Sigmoid colon (tissue), 7 donors: ENCODE results near the gene AP1G1. TPM values are rescaled to one million over a fixed set of nuclear protein-coding genes. Genes with fewer than 3 reads are reported as not detected.
"Not testable (repeated sequence)": the region's sequence is repeated elsewhere in the genome, so short reads cannot be mapped to it uniquely, and the experiment has no call there.

ENCODE experiments used
- DNase-seq: peaks from one replicate; pipeline ENCODE4 v3.0.0-alpha.2; 2019
- H3K27ac ChIP-seq, 4 donors: fragments of 200-600 bp; sonication (generic); one replicate each; pipeline ENCODE4 v1.5.1; 2016 to 2019; ENCODE audit warnings: mild to moderate bottlenecking in 1 of 4
- H3K27me3 ChIP-seq, 3 donors: fragments of 200-600 bp; sonication (generic); one replicate each; pipeline ENCODE4 v1.5.1; 2019; ENCODE audit warnings: mild to moderate bottlenecking in 1 of 3
- H3K36me3 ChIP-seq, 4 donors: fragments of 200-600 bp; sonication (generic); one replicate each; pipeline ENCODE4 v1.5.1; 2016 to 2019
- H3K4me1 ChIP-seq, 4 donors: fragments of 200-600 bp; sonication (generic); one replicate each; pipeline ENCODE4 v1.5.1; 2017 to 2019
- H3K4me3 ChIP-seq, 4 donors: fragments of 200-600 bp; sonication (generic); one replicate each; pipeline ENCODE4 v1.5.1; 2017 to 2019; ENCODE audit warnings: mild to moderate bottlenecking in 2 of 4, moderate library complexity in 1 of 4
- H3K9me3 ChIP-seq, 4 donors: fragments of 200-600 bp in 3 of 4; sonication (generic) in 3 of 4; one replicate each; pipeline versions ENCODE4 v1.5.1 to v1.6.1; 2013 to 2019
- CTCF ChIP-seq, 4 experiments: fragments of 450-650 bp in 3 of 4; fragments of 200-600 bp in 1 of 4; IDR thresholded peaks; one replicate each; pipeline ENCODE4 v1.5.1; 2016 to 2019; ENCODE audit warnings: antibody characterized with exemption in 4 of 4, mild to moderate bottlenecking in 3 of 4, moderate library complexity in 2 of 4
- EP300 ChIP-seq, 4 donors: sonication (generic); formaldehyde crosslinking; IDR thresholded peaks; one replicate each; pipeline ENCODE4 v1.6.1; 2017; ENCODE audit warnings: antibody characterized with exemption in 4 of 4
- POLR2A ChIP-seq, 2 donors: fragments of 450-650 bp; IDR thresholded peaks; one replicate each; pipeline ENCODE4 v1.6.1; 2016; ENCODE audit warnings: antibody characterized with exemption in 2 of 2, mild to moderate bottlenecking in 2 of 2, moderate library complexity in 2 of 2
- POLR2AphosphoS5 ChIP-seq, 4 donors: sonication (generic); formaldehyde crosslinking; IDR thresholded peaks; one replicate each; pipeline ENCODE4 v1.6.1; 2017; ENCODE audit warnings: antibody characterized with exemption in 4 of 4
- WGBS, 2 donors: extraction: QIAGEN DNeasy Blood & Tissue Kit; methylation state at CpG; one replicate each; pipeline ENCODE4 v1.1.7; 2013; 5-methylcytosine and 5-hydroxymethylcytosine counted together
- intact Hi-C: fragments of 100-400 bp; cut with DNase I; formaldehyde crosslinking; loops from one replicate; pipeline ENCODE4 v1.15.1; 2023
- polyA plus RNA-seq, 3 donors: library from polyadenylated mRNA; stranded (reverse); fragments of 200-250 nt; gene quantifications; one replicate each; pipeline ENCODE4 v1.2.3, GENCODE V29; 2013
- total RNA-seq, 4 donors: library from RNA; depleted of rRNA; stranded (reverse); fragments of >200 nt; gene quantifications; one replicate each; pipeline ENCODE4 v1.1.0, GENCODE V29; 2016
- donor health status: healthy with polysubstance abuse.
- donor health status: Bipolar disorder and iron deficiency.
- donor health status: healthy.

AP1G1 gene
- total and polyA plus RNA-seq, 7 donors, result 12.6 to 57.3 (median 34.9) TPM

DNA sequence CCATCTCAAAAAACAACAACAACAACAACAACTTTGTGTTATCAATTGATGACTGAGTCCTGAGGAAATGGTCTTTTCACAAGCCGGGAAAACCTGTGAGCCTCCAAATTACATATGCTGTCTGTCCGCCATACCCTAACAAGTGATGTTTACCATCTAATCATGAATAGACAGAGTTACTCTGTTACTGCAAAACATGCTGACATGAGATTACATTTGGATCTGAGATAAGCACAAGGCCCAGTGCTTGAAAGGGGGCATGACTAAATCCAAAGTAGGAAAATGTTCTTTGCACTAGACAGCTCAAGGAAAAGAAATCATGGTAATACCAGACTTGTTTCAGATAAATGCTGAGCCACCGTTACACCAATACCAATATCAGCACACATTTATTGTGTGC, 28.5 kb upstream of the AP1G1 start:
- Histone ChIP-seq H3K27ac (no peak overlapping the region), H3K9me3 (no peaks in the 10 kb centered on the region), H3K27me3 (no peaks in the 10 kb centered on the region), H3K4me3 (no peak overlapping the region), H3K36me3 (no peaks in the 10 kb centered on the region), H3K4me1 (no peaks in the 10 kb centered on the region)
- 92 to 97% methylated on average over 3 of the region's 3 CpGs for WGBS, 2 donors
- TF ChIP-seq POLR2AphosphoS5 (IDR thresholded peaks at IDR 0.05) (no peak), CTCF (IDR thresholded peaks at IDR 0.05) (no peak), POLR2A (IDR thresholded peaks at IDR 0.05) (no peak), EP300 (IDR thresholded peaks at IDR 0.05) (no peak)
- intact Hi-C loops, result no loop called here
- no peak for DNase-seq

GRCh38 chr16:71834291-71834690, 25.7 kb upstream of the AP1G1 start:
- intact Hi-C loops, result no loop called here
- no peak overlapping the region for H3K27ac ChIP-seq
- TF ChIP-seq POLR2AphosphoS5 (IDR thresholded peaks at IDR 0.05) (no peak), POLR2A (IDR thresholded peaks at IDR 0.05) (no peak), CTCF (IDR thresholded peaks at IDR 0.05) (no peak), EP300 (IDR thresholded peaks at IDR 0.05) (no peak)
- H3K27me3 ChIP-seq, result no peaks in the 10 kb centered on the region
- no peaks in the 10 kb centered on the region for H3K4me1 ChIP-seq
- no peaks in the 10 kb centered on the region for H3K9me3 ChIP-seq
- DNase-seq, result no peak
- H3K4me3 ChIP-seq, result no peak overlapping the region
- 90 to 91% methylated on average over 3 of the region's 3 CpGs for WGBS, 2 donors
- H3K36me3 ChIP-seq, result no peaks in the 10 kb centered on the region

DNA sequence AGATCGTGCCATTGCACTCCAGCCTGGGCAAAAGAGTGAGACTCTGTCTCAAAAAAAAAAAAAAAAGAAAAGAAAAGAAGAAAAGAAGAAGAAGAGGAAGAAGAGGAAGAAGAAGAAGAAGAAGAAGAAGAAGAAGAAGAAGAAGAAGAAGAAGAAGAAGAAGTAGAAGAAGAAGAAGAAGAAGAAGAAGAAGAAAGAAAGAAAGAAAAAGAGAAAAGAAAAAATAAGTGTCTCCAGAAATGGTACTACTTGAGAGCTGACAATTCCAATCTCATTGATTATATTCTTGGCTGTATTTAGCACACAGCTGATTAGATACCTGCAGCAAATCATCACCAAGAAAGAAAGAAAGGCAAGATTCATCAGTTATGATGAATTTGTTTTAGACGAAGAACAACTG, 23.5 kb upstream of the AP1G1 start:
- DNase-seq, intact Hi-C loops, H3K9me3 ChIP-seq, H3K27me3 ChIP-seq, H3K4me1 ChIP-seq, H3K36me3 ChIP-seq, H3K4me3 ChIP-seq, H3K27ac ChIP-seq: not testable (repeated sequence)
- 91 to 92% methylated on average over 2 of the region's 2 CpGs for WGBS, 2 donors

- intact Hi-C loops, H3K27me3 ChIP-seq, H3K27ac ChIP-seq, DNase-seq, H3K4me1 ChIP-seq, H3K4me3 ChIP-seq, H3K9me3 ChIP-seq, H3K36me3 ChIP-seq: not testable (repeated sequence)
- WGBS, 2 donors, result 88 to 92% methylated on average over 3 of the region's 3 CpGs
Observed at GRCh38 chr16:71831698-71832097, 23.1 kb upstream of the AP1G1 start.

DNA sequence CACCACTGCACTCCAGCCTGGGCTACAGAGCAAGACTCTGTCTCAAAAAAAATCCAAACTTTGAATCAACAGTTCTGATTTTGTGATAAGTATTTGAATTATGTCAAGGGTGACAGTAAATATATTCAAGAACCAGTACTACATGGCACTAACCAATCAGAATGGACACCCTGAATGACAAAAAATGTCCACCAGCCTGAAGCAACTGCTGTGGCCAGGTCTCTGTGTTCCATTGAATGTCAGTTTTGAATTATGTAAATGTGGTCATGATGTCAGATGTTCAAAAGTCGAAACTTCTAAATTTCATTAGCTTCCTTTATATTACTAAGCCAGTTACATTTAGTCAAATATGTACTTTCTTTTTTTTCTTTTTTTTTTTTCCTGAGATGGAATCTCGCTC, 21.7 kb upstream of the AP1G1 start:
- no peak overlapping the region for H3K27ac ChIP-seq
- TF ChIP-seq EP300 (IDR thresholded peaks at IDR 0.05), result no peak
- no peak for TF ChIP-seq POLR2AphosphoS5 (IDR thresholded peaks at IDR 0.05)
- TF ChIP-seq POLR2A (IDR thresholded peaks at IDR 0.05), result no peak
- TF ChIP-seq CTCF (IDR thresholded peaks at IDR 0.05), result no peak
- H3K4me3 ChIP-seq, result no peak overlapping the region
- no peaks in the 10 kb centered on the region for H3K9me3 ChIP-seq
- H3K27me3 ChIP-seq, result no peaks in the 10 kb centered on the region
- WGBS, 2 donors, result 86 to 92% methylated on average over 2 of the region's 2 CpGs
- intact Hi-C loops, result no loop called here
- no peak for DNase-seq
- H3K4me1 ChIP-seq, result no peaks in the 10 kb centered on the region
- no peaks in the 10 kb centered on the region for H3K36me3 ChIP-seq

DNA sequence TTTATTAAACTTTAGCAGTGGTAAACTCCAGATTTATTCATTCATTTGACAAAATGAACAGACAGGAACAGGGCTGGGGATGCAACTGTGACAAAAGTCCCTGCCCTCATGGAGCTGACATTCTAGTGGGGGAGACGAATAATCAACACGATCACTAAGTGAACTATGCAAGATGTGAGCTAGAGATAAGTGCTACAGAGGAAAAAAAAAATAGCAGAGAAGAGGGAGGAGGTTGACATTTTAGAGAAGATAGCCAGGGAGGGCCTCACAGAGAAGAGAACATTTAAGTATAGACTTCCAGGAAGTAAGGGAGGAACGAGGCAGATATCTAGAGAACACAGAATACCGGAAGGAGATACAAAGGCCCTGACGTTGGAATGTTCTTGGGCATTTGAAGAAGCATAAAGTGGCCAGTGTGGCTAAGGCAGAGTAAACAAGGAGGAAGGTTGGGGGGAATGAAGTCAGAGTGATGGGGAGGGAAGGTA, 17.9 kb upstream of the AP1G1 start:
- H3K4me1 ChIP-seq, result no peaks in the 10 kb centered on the region
- no peak for DNase-seq
- peaks cover 0 to 4% (median 0%) of the 10 kb centered on the region in 4 donors for H3K36me3 ChIP-seq
- 77 to 91% methylated on average over 5 of the region's 5 CpGs for WGBS, 2 donors
- TF ChIP-seq POLR2A (IDR thresholded peaks at IDR 0.05) (no peak), EP300 (IDR thresholded peaks at IDR 0.05) (no peak), CTCF (IDR thresholded peaks at IDR 0.05) (no peak), POLR2AphosphoS5 (IDR thresholded peaks at IDR 0.05) (no peak)
- H3K27ac ChIP-seq, result no peak overlapping the region
- H3K9me3 ChIP-seq, result no peaks in the 10 kb centered on the region
- intact Hi-C loops, result no loop called here
- H3K4me3 ChIP-seq, result no peak overlapping the region
- no peaks in the 10 kb centered on the region for H3K27me3 ChIP-seq

- H3K4me3 ChIP-seq, result peak overlapping the region in 1 of 4 donors; percentile 9
- peak overlapping the region; percentile 73 to 90 (median 85) for H3K27ac ChIP-seq
- H3K9me3 ChIP-seq, H3K36me3 ChIP-seq, H3K27me3 ChIP-seq, intact Hi-C loops, DNase-seq: not testable (repeated sequence)
- WGBS, 2 donors, result 84% methylated on average over 10 of the region's 10 CpGs
- peaks cover 0 to 30% (median 25%) of the 10 kb centered on the region in 4 donors for H3K4me1 ChIP-seq
Observed at GRCh38 chr16:71817155-71817500, 8.5 kb upstream of the AP1G1 start.
